MM.1S (cell line): ENCODE data around the gene PACRG.

Source experiments
- DNase-seq: peaks from one replicate; pipeline ENCODE4 v3.0.0-alpha.2; 2015
- H2AFZ ChIP-seq: fragments of 300-600 bp; sonication (generic); 2 replicates; pipeline ENCODE4 v1.6.0; 2016; ENCODE audit warnings: antibody characterized with exemption, low read length
- H3F3A ChIP-seq: fragments of 300-600 bp; sonication (generic); 2 replicates; pipeline ENCODE4 v1.6.1; 2016; ENCODE audit warnings: mild to moderate bottlenecking, antibody characterized with exemption, low read length, moderate library complexity, mixed read lengths; ENCODE audit not compliant: insufficient read depth
- H3K27ac ChIP-seq: fragments of 300-600 bp; sonication (generic); 2 replicates; pipeline ENCODE4 v1.5.1; 2016; ENCODE audit warnings: mild to moderate bottlenecking, low read length
- H3K27me3 ChIP-seq: fragments of 300-600 bp; sonication (generic); replicated peaks from 2 replicates; pipeline ENCODE4 v1.6.0; 2016; ENCODE audit warnings: low read length; ENCODE audit not compliant: insufficient read depth
- H3K36me3 ChIP-seq: fragments of 300-600 bp; sonication (generic); replicated peaks from 2 replicates; pipeline ENCODE4 v1.6.1; 2016; ENCODE audit warnings: mild to moderate bottlenecking, low read length, mixed read lengths; ENCODE audit not compliant: insufficient read depth
- H3K4me1 ChIP-seq: fragments of 300-600 bp; sonication (generic); 2 replicates; pipeline ENCODE4 v1.6.1; 2016; ENCODE audit warnings: low read length, mixed read lengths
- H3K4me2 ChIP-seq: fragments of 300-600 bp; sonication (generic); 2 replicates; pipeline ENCODE4 v1.6.0; 2016; ENCODE audit warnings: low read depth, low read length
- H3K4me3 ChIP-seq: fragments of 300-600 bp; sonication (generic); 2 replicates; pipeline ENCODE4 v1.5.1; 2016; ENCODE audit warnings: low read length, mixed read lengths
- H3K79me2 ChIP-seq: fragments of 300-600 bp; sonication (generic); 2 replicates; pipeline ENCODE4 v1.6.1; 2016; ENCODE audit warnings: mixed run types, low read length, mixed read lengths
- H3K9ac ChIP-seq: fragments of 300-600 bp; sonication (generic); 2 replicates; pipeline ENCODE4 v1.6.1; 2016; ENCODE audit warnings: low read length, mixed read lengths
- H3K9me2 ChIP-seq: fragments of 300-600 bp; sonication (generic); replicated peaks from 2 replicates; pipeline ENCODE4 v1.6.1; 2016; ENCODE audit warnings: mild to moderate bottlenecking, low read length, mixed read lengths; ENCODE audit not compliant: insufficient read depth
- H3K9me3 ChIP-seq: fragments of 300-600 bp; sonication (generic); replicated peaks from 2 replicates; pipeline ENCODE4 v1.6.1; 2016; ENCODE audit warnings: mild to moderate bottlenecking, low read length, mixed read lengths; ENCODE audit not compliant: insufficient read depth
- H4K20me1 ChIP-seq: fragments of 300-600 bp; sonication (generic); 2 replicates; pipeline ENCODE4 v1.6.1; 2016; ENCODE audit warnings: mild to moderate bottlenecking, low read length, moderate library complexity, mixed read lengths; ENCODE audit not compliant: insufficient read depth
- EZH2 ChIP-seq: fragments of 300-600 bp; sonication (generic); optimal IDR thresholded peaks from 2 replicates; pipeline ENCODE3; 2017; ENCODE audit warnings: low read depth, mild to moderate bottlenecking, antibody characterized with exemption, low read length, mixed read lengths
- EZH2phosphoT487 ChIP-seq: fragments of 300-600 bp; sonication (generic); IDR thresholded peaks from 2 replicates; pipeline ENCODE4 v1.6.1; 2018; ENCODE audit warnings: antibody characterized with exemption, low read length
- TF ChIP-seq, protein P1 (sequence below): fragments of 300-600 bp; sonication (generic); IDR thresholded peaks from 2 replicates; pipeline ENCODE4 v1.5.1; 2016; ENCODE audit warnings: antibody characterized with exemption, low read length, mixed read lengths

Gene PACRG

DNA sequence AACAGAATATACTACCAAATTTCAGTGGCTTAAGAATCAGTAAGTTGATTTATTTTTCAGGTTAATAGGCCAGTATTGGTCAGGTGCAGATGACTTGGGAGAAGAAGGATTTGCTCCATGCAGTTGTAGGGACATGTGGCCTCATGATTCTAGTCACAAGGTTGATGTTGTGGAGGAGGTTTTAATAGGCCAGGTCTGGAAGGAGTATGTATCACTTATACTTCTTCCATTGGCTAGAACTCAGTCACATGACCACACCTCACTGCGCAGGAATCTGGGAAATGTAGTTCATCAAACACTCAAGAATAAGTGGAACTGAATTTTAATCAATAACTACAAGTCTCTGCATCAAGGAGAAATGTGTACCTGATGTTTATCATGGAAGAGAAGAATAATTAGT is 405.2 kb downstream of the PACRG start:
- no peaks in the 10 kb centered on the region for H3K9me2 ChIP-seq
- no peaks in the 10 kb centered on the region for H3F3A ChIP-seq
- no peak overlapping the region for H3K9ac ChIP-seq
- H3K79me2 ChIP-seq: no peaks in the 10 kb centered on the region
- DNase-seq: no peak
- H3K36me3 ChIP-seq: no peaks in the 10 kb centered on the region
- no peaks in the 10 kb centered on the region for H3K27me3 ChIP-seq
- H3K9me3 ChIP-seq: no peaks in the 10 kb centered on the region
- no peak overlapping the region for H3K4me2 ChIP-seq
- H4K20me1 ChIP-seq: no peaks in the 10 kb centered on the region
- H2AFZ ChIP-seq: no peak overlapping the region
- TF ChIP-seq EZH2phosphoT487 (no peak), EZH2 (no peak)
- TF ChIP-seq, protein P1, sequence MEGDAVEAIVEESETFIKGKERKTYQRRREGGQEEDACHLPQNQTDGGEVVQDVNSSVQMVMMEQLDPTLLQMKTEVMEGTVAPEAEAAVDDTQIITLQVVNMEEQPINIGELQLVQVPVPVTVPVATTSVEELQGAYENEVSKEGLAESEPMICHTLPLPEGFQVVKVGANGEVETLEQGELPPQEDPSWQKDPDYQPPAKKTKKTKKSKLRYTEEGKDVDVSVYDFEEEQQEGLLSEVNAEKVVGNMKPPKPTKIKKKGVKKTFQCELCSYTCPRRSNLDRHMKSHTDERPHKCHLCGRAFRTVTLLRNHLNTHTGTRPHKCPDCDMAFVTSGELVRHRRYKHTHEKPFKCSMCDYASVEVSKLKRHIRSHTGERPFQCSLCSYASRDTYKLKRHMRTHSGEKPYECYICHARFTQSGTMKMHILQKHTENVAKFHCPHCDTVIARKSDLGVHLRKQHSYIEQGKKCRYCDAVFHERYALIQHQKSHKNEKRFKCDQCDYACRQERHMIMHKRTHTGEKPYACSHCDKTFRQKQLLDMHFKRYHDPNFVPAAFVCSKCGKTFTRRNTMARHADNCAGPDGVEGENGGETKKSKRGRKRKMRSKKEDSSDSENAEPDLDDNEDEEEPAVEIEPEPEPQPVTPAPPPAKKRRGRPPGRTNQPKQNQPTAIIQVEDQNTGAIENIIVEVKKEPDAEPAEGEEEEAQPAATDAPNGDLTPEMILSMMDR: no peak
- no peak overlapping the region for H3K27ac ChIP-seq
- H3K4me3 ChIP-seq: no peak overlapping the region
- no peaks in the 10 kb centered on the region for H3K4me1 ChIP-seq

DNA sequence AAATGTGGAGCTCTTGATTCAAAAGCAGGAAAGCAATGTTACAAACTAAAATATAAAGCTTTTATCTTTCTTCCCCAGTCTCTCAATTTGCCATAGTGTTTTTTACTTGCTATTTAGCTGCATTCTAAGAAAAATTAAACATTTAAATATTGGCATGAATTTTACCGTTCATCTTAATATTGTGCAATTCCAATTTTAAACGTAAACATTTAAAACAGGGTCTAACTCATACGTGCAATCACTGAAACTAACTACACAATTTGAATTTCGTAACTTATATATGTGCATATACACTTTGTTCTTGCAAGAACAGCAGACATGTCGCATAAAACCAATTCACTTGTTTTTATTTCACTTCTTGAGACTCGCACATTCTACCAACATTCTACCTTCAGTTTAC is 405.9 kb downstream of the PACRG start:
- no peaks in the 10 kb centered on the region for H3K4me1 ChIP-seq
- no peaks in the 10 kb centered on the region for H3K9me2 ChIP-seq
- no peaks in the 10 kb centered on the region for H3K27me3 ChIP-seq
- H3F3A ChIP-seq: no peaks in the 10 kb centered on the region
- H3K4me2 ChIP-seq: no peak overlapping the region
- H3K9me3 ChIP-seq: no peaks in the 10 kb centered on the region
- no peaks in the 10 kb centered on the region for H4K20me1 ChIP-seq
- H3K9ac ChIP-seq: no peak overlapping the region
- no peaks in the 10 kb centered on the region for H3K36me3 ChIP-seq
- TF ChIP-seq, protein P1: no peak
- TF ChIP-seq EZH2: no peak
- TF ChIP-seq EZH2phosphoT487: no peak
- no peak overlapping the region for H2AFZ ChIP-seq
- no peak for DNase-seq
- no peak overlapping the region for H3K27ac ChIP-seq
- no peak overlapping the region for H3K4me3 ChIP-seq
- H3K79me2 ChIP-seq: no peaks in the 10 kb centered on the region

DNA sequence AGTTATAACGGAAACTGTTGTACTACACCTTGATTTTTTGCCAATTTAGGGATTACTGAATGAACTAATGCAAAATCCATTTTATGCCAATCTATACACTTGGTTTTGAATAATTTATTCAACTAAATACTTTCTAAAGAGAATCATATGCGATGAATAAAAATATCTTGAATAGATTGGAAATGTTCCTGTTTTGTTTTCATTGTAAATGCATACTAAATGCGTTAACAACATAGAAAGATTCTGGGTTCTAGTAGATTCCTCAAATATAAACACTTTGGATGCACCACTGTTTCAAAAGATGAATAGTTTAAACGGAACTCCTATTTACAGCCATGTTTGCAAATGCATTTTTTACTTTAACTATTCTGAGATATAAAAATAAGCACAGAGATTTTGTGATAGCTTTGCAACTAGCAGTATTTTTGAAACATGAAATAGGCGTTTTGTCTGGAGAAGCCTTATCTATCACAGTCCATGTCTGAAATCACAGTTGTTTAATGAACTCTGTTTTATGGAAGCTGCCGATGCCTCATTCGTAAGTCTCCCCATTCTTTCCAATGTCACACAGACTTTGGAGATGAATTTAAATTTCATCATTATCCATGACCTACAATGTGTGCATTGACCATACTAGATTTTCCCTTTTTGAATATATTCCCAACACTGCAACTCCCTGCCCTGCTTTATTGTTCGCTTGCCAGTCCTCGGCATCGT is 409.1 kb downstream of the PACRG start:
- Histone ChIP-seq H3K4me3 (no peak overlapping the region), H3K79me2 (no peaks in the 10 kb centered on the region), H3K9me2 (no peaks in the 10 kb centered on the region), H3F3A (no peaks in the 10 kb centered on the region), H2AFZ (no peak overlapping the region), H3K9ac (no peak overlapping the region), H3K27me3 (no peaks in the 10 kb centered on the region), H3K4me1 (no peaks in the 10 kb centered on the region), H4K20me1 (no peaks in the 10 kb centered on the region), H3K27ac (no peak overlapping the region), H3K4me2 (no peak overlapping the region), H3K36me3 (no peaks in the 10 kb centered on the region), H3K9me3 (no peaks in the 10 kb centered on the region)
- no peak for TF ChIP-seq EZH2
- TF ChIP-seq, protein P1: no peak
- TF ChIP-seq EZH2phosphoT487: no peak
- DNase-seq: no peak
